K562 (cell line): ENCODE results near the gene FAM217B. TPM values are rescaled to one million over a fixed set of nuclear protein-coding genes. Genes with fewer than 3 reads are reported as not detected.

Source experiments
- CREBBP ChIP-seq: IDR thresholded peaks from one replicate; pipeline ENCODE4 v1.6.1; 2012; ENCODE audit warnings: low read depth, mild to moderate bottlenecking, control low read depth, inconsistent platforms, low read length
- FUS ChIP-seq: fragments of 200-400 bp; formaldehyde crosslinking; optimal IDR thresholded peaks from 2 replicates; pipeline ENCODE3; 2017; ENCODE audit warnings: low read depth, low read length
- NR1H2 ChIP-seq: sonication (generic); formaldehyde crosslinking; IDR thresholded peaks from 2 replicates; pipeline ENCODE4 v1.4.0; 2020; ENCODE audit warnings: mild to moderate bottlenecking, missing genetic modification reagents
- NUFIP1 ChIP-seq: fragments of 450-650 bp; IDR thresholded peaks from 2 replicates; pipeline ENCODE4 v1.6.1; 2018; ENCODE audit not compliant: partially characterized antibody
- PCBP2 ChIP-seq: fragments of 200-400 bp; formaldehyde crosslinking; IDR thresholded peaks from 2 replicates; pipeline ENCODE4 v1.6.1; 2018; ENCODE audit warnings: low read length, low read depth, mild to moderate bottlenecking, moderate library complexity; ENCODE audit not compliant: poor library complexity, severe bottlenecking
- YY1 ChIP-seq, 3 experiments: IDR thresholded peaks; 2 replicates each; pipeline ENCODE4 v1.6.1; 2011; ENCODE audit warnings: low read length in 2 of 3, mild to moderate bottlenecking in 2 of 3, moderate library complexity in 2 of 3, borderline replicate concordance in 1 of 3, control low read depth in 1 of 3, low read depth in 1 of 3; ENCODE audit not compliant: insufficient read depth in 3 of 3, insufficient replicate concordance in 2 of 3, control insufficient read depth in 1 of 3, insufficient read length in 1 of 3; ENCODE audit errors: extremely low read depth in 1 of 3
- ZKSCAN1 ChIP-seq: fragments of 150-350 bp; IDR thresholded peaks from 2 replicates; pipeline ENCODE4 v1.6.1; 2016; ENCODE audit warnings: low read depth, low read length
- ZNF140 ChIP-seq: fragments of 250-450 bp; sonication (Bioruptor Pico); IDR thresholded peaks from 2 replicates; pipeline ENCODE4 v1.8.0; 2021; ENCODE audit warnings: moderate library complexity, mild to moderate bottlenecking, inconsistent platforms
- ZNF24 ChIP-seq: fragments of 450-650 bp; IDR thresholded peaks from 2 replicates; pipeline ENCODE4 v1.6.1; 2016
- ZSCAN29 ChIP-seq: fragments of 450-650 bp; IDR thresholded peaks from 2 replicates; pipeline ENCODE4 v1.6.1; 2017
- polyA plus RNA-seq, 8 experiments: library from polyadenylated mRNA; depleted of rRNA in 4 of 8; stranded (reverse) in 5 of 8; unstranded in 3 of 8; fragments of >200 nt; fragmentation: Nextera tagmentation in 2 of 8; fragmentation: Illumina TruSeq in 1 of 8; extraction: Ambion mirVana in 2 of 8; extraction: Trizol in 1 of 8; gene quantifications; 2 replicates each; pipeline versions ENCODE4 v1.2.1 to v1.2.3, GENCODE V29; 2011 to 2014; ENCODE audit warnings: inconsistent platforms in 1 of 8, missing spikeins in 1 of 8
- total RNA-seq, 7 experiments: library from RNA; depleted of rRNA in 6 of 7; stranded (reverse); fragments of >200 nt in 6 of 7; fragmentation: Illumina TruSeq in 2 of 7; extraction: Trizol in 2 of 7; gene quantifications; 2 replicates each; pipeline versions ENCODE4 v1.2.1 to v1.2.3, GENCODE V29; 2011 to 2021; ENCODE audit warnings: low replicate concordance in 1 of 7
- TF ChIP-seq, protein P1 (sequence below): fragments of 250-450 bp; sonication (Bioruptor Pico); IDR thresholded peaks from 2 replicates; pipeline ENCODE4 v1.5.0; 2021
- TF ChIP-seq, protein P2 (sequence below): fragments of 250-450 bp; sonication (Bioruptor Pico); IDR thresholded peaks from 2 replicates; pipeline ENCODE4 v1.5.0; 2021
- TF ChIP-seq, protein P3 (sequence below): fragments of 250-450 bp; sonication (Bioruptor Pico); IDR thresholded peaks from 2 replicates; pipeline ENCODE4 v1.9.0; 2021; ENCODE audit warnings: mild to moderate bottlenecking
- TF ChIP-seq, protein P4 (sequence below): fragments of 450-650 bp; formaldehyde crosslinking; conservative IDR thresholded peaks from 2 replicates; pipeline ENCODE4 v1.4.0; 2022; ENCODE audit warnings: mild to moderate bottlenecking, missing genetic modification characterization
- TF ChIP-seq, protein P5 (sequence below): sonication (generic); formaldehyde crosslinking; IDR thresholded peaks from 2 replicates; pipeline ENCODE4 v1.5.0; 2020; ENCODE audit warnings: missing genetic modification reagents
- TF ChIP-seq, protein P6 (sequence below), 2 experiments: IDR thresholded peaks; 2 replicates each; pipeline ENCODE4 v1.6.1; 2012; ENCODE audit warnings: improper control_type of control experiment in 2 of 2, low read depth in 2 of 2, low read length in 2 of 2, borderline replicate concordance in 1 of 2
- TF ChIP-seq, protein P7 (sequence below): fragments of 450-650 bp; formaldehyde crosslinking; IDR thresholded peaks from 2 replicates; pipeline ENCODE4 v1.4.0; 2022; ENCODE audit warnings: missing genetic modification characterization

Gene FAM217B
- total and polyA plus RNA-seq, 9 of the 15 experiments (the other 6 are each of a cell fraction or from before 2014, with no cell fraction given): 4.8 to 11.4 (median 6.9) TPM

DNA sequence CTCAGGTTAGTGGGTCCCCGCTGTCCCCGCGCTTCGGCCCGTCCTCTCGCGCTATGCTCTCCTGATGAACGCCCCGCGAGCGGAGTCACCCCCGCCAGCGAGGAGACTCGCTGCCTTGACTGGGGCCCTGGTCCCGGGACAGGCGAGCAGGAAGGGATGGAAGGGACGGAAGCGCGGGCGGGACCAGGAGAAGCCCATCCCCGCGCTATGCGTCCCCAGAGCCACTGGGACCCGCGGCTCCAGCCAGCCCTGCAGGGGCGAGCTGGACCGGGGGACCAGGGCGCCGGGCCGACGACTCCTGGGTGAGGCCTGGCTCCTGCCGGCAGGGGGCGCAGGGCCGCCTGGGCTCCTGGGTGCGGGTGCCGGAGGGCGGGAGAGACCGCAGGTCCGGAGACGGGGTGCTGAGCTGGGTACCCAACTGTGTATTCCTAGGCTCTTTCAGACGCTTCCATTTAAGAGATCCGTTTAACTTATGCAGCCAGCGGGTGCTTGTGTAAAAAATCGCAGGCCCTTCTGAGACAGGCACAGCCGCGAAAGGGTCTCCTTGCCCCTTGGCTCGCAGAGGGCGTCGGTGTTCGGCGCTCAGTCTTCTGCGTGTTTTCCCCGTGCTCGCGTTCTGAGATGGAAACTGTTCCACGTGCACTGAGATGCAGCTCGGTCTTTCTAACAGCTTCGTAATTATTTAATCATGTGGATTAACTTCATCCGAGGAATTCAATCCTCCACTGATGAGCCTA, 6.2 kb upstream of the FAM217B start (continued):
- no peak for TF ChIP-seq NUFIP1
- TF ChIP-seq PCBP2: no peak
- TF ChIP-seq, protein P1, sequence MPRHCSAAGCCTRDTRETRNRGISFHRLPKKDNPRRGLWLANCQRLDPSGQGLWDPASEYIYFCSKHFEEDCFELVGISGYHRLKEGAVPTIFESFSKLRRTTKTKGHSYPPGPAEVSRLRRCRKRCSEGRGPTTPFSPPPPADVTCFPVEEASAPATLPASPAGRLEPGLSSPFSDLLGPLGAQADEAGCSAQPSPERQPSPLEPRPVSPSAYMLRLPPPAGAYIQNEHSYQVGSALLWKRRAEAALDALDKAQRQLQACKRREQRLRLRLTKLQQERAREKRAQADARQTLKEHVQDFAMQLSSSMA: no peak
- TF ChIP-seq FUS: peak; percentile 57
- TF ChIP-seq CREBBP: no peak
- TF ChIP-seq, protein P2, sequence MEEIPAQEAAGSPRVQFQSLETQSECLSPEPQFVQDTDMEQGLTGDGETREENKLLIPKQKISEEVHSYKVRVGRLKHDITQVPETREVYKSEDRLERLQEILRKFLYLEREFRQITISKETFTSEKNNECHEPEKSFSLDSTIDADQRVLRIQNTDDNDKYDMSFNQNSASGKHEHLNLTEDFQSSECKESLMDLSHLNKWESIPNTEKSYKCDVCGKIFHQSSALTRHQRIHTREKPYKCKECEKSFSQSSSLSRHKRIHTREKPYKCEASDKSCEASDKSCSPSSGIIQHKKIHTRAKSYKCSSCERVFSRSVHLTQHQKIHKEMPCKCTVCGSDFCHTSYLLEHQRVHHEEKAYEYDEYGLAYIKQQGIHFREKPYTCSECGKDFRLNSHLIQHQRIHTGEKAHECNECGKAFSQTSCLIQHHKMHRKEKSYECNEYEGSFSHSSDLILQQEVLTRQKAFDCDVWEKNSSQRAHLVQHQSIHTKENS (CRISPR knock-in tag): no peak
- TF ChIP-seq, protein P3, sequence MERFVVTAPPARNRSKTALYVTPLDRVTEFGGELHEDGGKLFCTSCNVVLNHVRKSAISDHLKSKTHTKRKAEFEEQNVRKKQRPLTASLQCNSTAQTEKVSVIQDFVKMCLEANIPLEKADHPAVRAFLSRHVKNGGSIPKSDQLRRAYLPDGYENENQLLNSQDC: no peak
- TF ChIP-seq, protein P4, sequence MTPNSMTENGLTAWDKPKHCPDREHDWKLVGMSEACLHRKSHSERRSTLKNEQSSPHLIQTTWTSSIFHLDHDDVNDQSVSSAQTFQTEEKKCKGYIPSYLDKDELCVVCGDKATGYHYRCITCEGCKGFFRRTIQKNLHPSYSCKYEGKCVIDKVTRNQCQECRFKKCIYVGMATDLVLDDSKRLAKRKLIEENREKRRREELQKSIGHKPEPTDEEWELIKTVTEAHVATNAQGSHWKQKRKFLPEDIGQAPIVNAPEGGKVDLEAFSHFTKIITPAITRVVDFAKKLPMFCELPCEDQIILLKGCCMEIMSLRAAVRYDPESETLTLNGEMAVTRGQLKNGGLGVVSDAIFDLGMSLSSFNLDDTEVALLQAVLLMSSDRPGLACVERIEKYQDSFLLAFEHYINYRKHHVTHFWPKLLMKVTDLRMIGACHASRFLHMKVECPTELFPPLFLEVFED (CRISPR knock-in tag): no peak
- TF ChIP-seq YY1 (IDR thresholded peaks at IDR 0.05; ENCODE audit: borderline replicate concordance in 1 of 3, control insufficient read depth in 1 of 3, extremely low read depth in 1 of 3, insufficient read depth in 3 of 3, insufficient read length in 1 of 3, insufficient replicate concordance in 2 of 3, low read depth in 1 of 3, low read length in 2 of 3): peak in 1 of 3 experiments; percentile 8
- TF ChIP-seq ZNF24: no peak
- 0 out of 2 replicates have a peak, but pooled peaks have one; percentile 19 for TF ChIP-seq ZKSCAN1
- TF ChIP-seq ZSCAN29: no peak
- TF ChIP-seq, protein P5, sequence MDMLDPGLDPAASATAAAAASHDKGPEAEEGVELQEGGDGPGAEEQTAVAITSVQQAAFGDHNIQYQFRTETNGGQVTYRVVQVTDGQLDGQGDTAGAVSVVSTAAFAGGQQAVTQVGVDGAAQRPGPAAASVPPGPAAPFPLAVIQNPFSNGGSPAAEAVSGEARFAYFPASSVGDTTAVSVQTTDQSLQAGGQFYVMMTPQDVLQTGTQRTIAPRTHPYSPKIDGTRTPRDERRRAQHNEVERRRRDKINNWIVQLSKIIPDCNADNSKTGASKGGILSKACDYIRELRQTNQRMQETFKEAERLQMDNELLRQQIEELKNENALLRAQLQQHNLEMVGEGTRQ (CRISPR knock-in tag): no peak
- TF ChIP-seq NR1H2 (CRISPR knock-in tag): 0 out of 2 replicates have a peak, but pooled peaks have one; percentile 59
- TF ChIP-seq, protein P6, sequence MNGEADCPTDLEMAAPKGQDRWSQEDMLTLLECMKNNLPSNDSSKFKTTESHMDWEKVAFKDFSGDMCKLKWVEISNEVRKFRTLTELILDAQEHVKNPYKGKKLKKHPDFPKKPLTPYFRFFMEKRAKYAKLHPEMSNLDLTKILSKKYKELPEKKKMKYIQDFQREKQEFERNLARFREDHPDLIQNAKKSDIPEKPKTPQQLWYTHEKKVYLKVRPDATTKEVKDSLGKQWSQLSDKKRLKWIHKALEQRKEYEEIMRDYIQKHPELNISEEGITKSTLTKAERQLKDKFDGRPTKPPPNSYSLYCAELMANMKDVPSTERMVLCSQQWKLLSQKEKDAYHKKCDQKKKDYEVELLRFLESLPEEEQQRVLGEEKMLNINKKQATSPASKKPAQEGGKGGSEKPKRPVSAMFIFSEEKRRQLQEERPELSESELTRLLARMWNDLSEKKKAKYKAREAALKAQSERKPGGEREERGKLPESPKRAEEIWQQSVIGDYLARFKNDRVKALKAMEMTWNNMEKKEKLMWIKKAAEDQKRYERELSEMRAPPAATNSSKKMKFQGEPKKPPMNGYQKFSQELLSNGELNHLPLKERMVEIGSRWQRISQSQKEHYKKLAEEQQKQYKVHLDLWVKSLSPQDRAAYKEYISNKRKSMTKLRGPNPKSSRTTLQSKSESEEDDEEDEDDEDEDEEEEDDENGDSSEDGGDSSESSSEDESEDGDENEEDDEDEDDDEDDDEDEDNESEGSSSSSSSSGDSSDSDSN (IDR thresholded peaks at IDR 0.05; ENCODE audit: borderline replicate concordance in 1 of 2, low read depth in 2 of 2, low read length in 2 of 2): peak in 1 of 2 experiments; percentile 55; a peak in 1 of 4 replicates
- no peak for TF ChIP-seq ZNF140
- TF ChIP-seq, protein P7, sequence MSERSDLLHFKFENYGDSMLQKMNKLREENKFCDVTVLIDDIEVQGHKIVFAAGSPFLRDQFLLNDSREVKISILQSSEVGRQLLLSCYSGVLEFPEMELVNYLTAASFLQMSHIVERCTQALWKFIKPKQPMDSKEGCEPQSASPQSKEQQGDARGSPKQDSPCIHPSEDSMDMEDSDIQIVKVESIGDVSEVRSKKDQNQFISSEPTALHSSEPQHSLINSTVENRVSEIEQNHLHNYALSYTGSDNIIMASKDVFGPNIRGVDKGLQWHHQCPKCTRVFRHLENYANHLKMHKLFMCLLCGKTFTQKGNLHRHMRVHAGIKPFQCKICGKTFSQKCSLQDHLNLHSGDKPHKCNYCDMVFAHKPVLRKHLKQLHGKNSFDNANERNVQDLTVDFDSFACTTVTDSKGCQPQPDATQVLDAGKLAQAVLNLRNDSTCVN (CRISPR knock-in tag): no peak
